Thoracic aorta (tissue), 2 donors: Measurements from ENCODE around the gene KCTD8. TPM values are rescaled to one million over a fixed set of nuclear protein-coding genes. Genes with fewer than 3 reads are reported as not detected.
"Not testable (repeated sequence)": the region's sequence is repeated elsewhere in the genome, so short reads cannot be mapped to it uniquely, and the experiment has no call there.

Source experiments
- ATAC-seq: fragments of 150-250 bp; one replicate; pipeline ENCODE4 v1.8.0; 2017; ENCODE audit warnings: low read depth; ENCODE audit not compliant: insufficient number of reproducible peaks, low FRiP score
- DNase-seq: peaks from one replicate; pipeline ENCODE4 v3.0.0-alpha.2; 2020; ENCODE audit warnings: low spot score
- H3K27ac ChIP-seq, 2 donors: fragments of 200-600 bp; sonication (generic); 1 replicate in 1 of 2; 2 replicates in 1 of 2; pipeline ENCODE4 v1.5.1; 2016; ENCODE audit warnings: mild to moderate bottlenecking in 2 of 2, moderate library complexity in 2 of 2
- H3K27me3 ChIP-seq: fragments of 200-600 bp; sonication (generic); replicated peaks from 2 replicates; pipeline ENCODE4 v1.6.0; 2016; ENCODE audit warnings: mild to moderate bottlenecking; ENCODE audit not compliant: insufficient read depth
- H3K36me3 ChIP-seq: fragments of 200-600 bp; sonication (generic); one replicate; pipeline ENCODE4 v1.5.1; 2016
- H3K4me1 ChIP-seq, 2 donors: fragments of 200-600 bp; sonication (generic); 1 replicate in 1 of 2; 2 replicates in 1 of 2; pipeline versions ENCODE4 v1.5.1 to v1.6.0; 2016; ENCODE audit warnings: low read depth in 2 of 2, mild to moderate bottlenecking in 1 of 2; ENCODE audit not compliant: control insufficient read depth in 1 of 2
- H3K4me3 ChIP-seq: fragments of 200-600 bp; sonication (generic); 2 replicates; pipeline ENCODE4 v1.5.1; 2016; ENCODE audit warnings: mild to moderate bottlenecking
- H3K9me3 ChIP-seq: fragments of 200-600 bp; sonication (generic); 2 replicates; pipeline ENCODE4 v1.5.1; 2016
- total RNA-seq, 2 donors: library from RNA; depleted of rRNA; stranded (reverse); fragments of >200 nt; gene quantifications; one replicate each; pipeline versions ENCODE4 v1.1.0 to v1.2.3, GENCODE V29; 2016
- TF ChIP-seq, protein P1 (sequence below): fragments of 200-600 bp; sonication (generic); IDR thresholded peaks from one replicate; pipeline ENCODE4 v1.5.1; 2019; ENCODE audit warnings: antibody characterized with exemption

Gene KCTD8
- total RNA-seq, 2 donors from 2014 or later: 1.8 to 4.2 TPM

- ATAC-seq (no peak), DNase-seq (no peak)
- Histone ChIP-seq H3K27ac (no peak overlapping the region), H3K9me3 (no peaks in the 10 kb centered on the region), H3K4me3 (no peak overlapping the region), H3K4me1 (no peaks in the 10 kb centered on the region), H3K27me3 (no peaks in the 10 kb centered on the region), H3K36me3 (no peaks in the 10 kb centered on the region)
- TF ChIP-seq, protein P1, sequence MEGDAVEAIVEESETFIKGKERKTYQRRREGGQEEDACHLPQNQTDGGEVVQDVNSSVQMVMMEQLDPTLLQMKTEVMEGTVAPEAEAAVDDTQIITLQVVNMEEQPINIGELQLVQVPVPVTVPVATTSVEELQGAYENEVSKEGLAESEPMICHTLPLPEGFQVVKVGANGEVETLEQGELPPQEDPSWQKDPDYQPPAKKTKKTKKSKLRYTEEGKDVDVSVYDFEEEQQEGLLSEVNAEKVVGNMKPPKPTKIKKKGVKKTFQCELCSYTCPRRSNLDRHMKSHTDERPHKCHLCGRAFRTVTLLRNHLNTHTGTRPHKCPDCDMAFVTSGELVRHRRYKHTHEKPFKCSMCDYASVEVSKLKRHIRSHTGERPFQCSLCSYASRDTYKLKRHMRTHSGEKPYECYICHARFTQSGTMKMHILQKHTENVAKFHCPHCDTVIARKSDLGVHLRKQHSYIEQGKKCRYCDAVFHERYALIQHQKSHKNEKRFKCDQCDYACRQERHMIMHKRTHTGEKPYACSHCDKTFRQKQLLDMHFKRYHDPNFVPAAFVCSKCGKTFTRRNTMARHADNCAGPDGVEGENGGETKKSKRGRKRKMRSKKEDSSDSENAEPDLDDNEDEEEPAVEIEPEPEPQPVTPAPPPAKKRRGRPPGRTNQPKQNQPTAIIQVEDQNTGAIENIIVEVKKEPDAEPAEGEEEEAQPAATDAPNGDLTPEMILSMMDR: no peak
These were observed 237.9 kb downstream of the KCTD8 start for GRCh38 chr4:44210750-44211149.

GRCh38 chr4:44196796-44197195, 251.8 kb downstream of the KCTD8 start:
- ATAC-seq: no peak
- no peaks in the 10 kb centered on the region for H3K4me1 ChIP-seq

DNA sequence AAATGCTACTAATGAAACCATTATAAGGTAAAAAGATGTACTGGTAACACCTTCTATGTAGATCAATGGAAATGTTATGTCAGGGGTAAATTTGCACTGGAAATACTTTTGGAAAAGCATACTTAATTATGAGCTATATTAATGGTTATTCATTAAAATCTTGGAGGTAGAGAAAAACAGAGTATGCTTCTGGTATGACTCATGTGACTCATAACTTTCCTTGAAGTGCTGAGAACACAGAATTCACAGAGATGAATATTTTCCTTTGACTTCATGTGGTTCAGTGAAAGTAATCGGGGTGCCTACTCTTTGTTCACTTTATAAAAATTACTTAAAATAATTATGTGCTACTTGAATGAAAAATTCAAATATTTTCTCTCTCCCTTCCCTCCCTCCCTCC, 254.2 kb downstream of the KCTD8 start:
- Histone ChIP-seq H3K4me3 (no peak overlapping the region), H3K4me1 (no peaks in the 10 kb centered on the region), H3K27ac (no peak overlapping the region), H3K27me3 (no peaks in the 10 kb centered on the region), H3K9me3 (peaks cover 5% of the 10 kb centered on the region), H3K36me3 (no peaks in the 10 kb centered on the region)
- TF ChIP-seq, protein P1: no peak
- DNase-seq: no peak
- ATAC-seq: no peak

More at GRCh38 chr4:44196796-44197195, 251.8 kb downstream of the KCTD8 start:
- H3K9me3 ChIP-seq: peaks cover 5% of the 10 kb centered on the region
- H3K4me3 ChIP-seq: no peak overlapping the region
- no peaks in the 10 kb centered on the region for H3K27me3 ChIP-seq
- TF ChIP-seq, protein P1: no peak
- DNase-seq: no peak
- no peak overlapping the region for H3K27ac ChIP-seq
- H3K36me3 ChIP-seq: no peaks in the 10 kb centered on the region

DNA sequence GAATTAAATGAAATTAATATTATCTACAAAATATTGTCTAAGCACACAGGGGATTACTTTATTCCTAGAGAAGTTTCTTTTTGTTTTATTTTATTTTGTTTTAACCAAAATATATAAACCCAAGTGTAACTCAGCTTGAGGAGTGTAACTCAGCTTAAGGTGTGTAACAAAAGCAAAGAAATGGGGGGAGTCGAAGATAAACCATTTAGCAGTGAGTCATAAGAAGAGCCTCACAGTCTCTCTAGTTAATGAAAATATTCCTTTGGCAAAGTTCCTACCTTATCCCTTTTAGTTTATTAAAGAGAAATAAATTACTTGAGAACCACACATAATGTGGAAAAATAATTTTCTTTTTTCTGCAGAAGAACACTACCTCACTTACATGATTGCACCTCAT, 261.8 kb downstream of the KCTD8 start:
- Histone ChIP-seq H3K36me3 (no peaks in the 10 kb centered on the region), H3K4me1 (no peaks in the 10 kb centered on the region), H3K4me3 (no peak overlapping the region), H3K27me3 (no peaks in the 10 kb centered on the region), H3K9me3 (no peaks in the 10 kb centered on the region), H3K27ac (no peak overlapping the region)
- TF ChIP-seq, protein P1: no peak
- DNase-seq (no peak), ATAC-seq (no peak)

GRCh38 chr4:44186096-44186849, 262.3 kb downstream of the KCTD8 start:
- H3K27me3 ChIP-seq: no peaks in the 10 kb centered on the region
- TF ChIP-seq, protein P1: no peak
- H3K36me3 ChIP-seq: no peaks in the 10 kb centered on the region
- no peak overlapping the region for H3K4me3 ChIP-seq
- DNase-seq: no peak
- H3K9me3 ChIP-seq: no peaks in the 10 kb centered on the region
- H3K4me1 ChIP-seq: no peaks in the 10 kb centered on the region
- no peak for ATAC-seq
- H3K27ac ChIP-seq: no peak overlapping the region

- not testable (repeated sequence) for H3K4me3 ChIP-seq, ATAC-seq, H3K4me1 ChIP-seq
These were observed 266.9 kb downstream of the KCTD8 start for GRCh38 chr4:44181491-44182349.

DNA sequence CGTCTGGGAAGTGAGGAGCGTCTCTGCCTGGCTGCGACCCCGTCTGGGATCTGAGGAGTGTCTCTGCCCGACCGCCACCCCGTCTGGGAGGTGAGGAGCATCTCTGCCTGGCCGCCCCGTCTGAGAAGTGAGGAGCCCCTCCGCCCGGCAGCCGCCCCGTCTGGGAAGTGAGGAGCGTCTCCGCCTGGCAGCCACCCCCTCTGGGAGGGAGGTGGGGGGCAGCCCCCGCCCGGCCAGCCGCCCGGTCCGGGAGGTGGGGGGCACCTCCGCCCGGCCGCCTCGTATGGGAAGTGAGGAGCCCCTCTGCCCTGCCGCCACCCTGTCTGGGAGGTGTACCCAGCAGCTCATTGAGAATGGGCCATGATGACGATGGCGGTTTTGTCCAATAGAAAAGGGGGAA, 280.8 kb downstream of the KCTD8 start:
- ATAC-seq, DNase-seq, H3K9me3 ChIP-seq: not testable (repeated sequence)

More at GRCh38 chr4:44181491-44182349, 266.9 kb downstream of the KCTD8 start:
- DNase-seq, H3K27ac ChIP-seq, H3K9me3 ChIP-seq, H3K27me3 ChIP-seq, H3K36me3 ChIP-seq: not testable (repeated sequence)

More for the DNA sequence above, 280.8 kb downstream of the KCTD8 start:
- not testable (repeated sequence) for H3K4me3 ChIP-seq, H3K27me3 ChIP-seq, H3K36me3 ChIP-seq, H3K27ac ChIP-seq, H3K4me1 ChIP-seq
